ENCODE measurements around the gene DTWD2.

Gene DTWD2

GRCh38 chr5:118984602-118985001 is 3.7 kb downstream of the DTWD2 start:
- Histone ChIP-seq H3F3A (ENCODE audit: low read depth) (no peaks in the 10 kb centered on the region), H4K20me1 (ENCODE audit: insufficient read depth, low read length, poor library complexity, severe bottlenecking) (no peaks in the 10 kb centered on the region), H3K4me3 (ENCODE audit: low read length, poor library complexity, severe bottlenecking) (no peak overlapping the region), H3K4me2 (ENCODE audit: low read depth, low read length, poor library complexity, severe bottlenecking) (no peak overlapping the region), H3K9me2 (replicated peaks; ENCODE audit: low read depth, low read length) (no peaks in the 10 kb centered on the region), H3K27me3 (ENCODE audit: insufficient read depth, low read length, poor library complexity, severe bottlenecking) (no peaks in the 10 kb centered on the region), H2AFZ (ENCODE audit: low read length) (no peak overlapping the region), H3K79me2 (ENCODE audit: insufficient read depth, low read length) (peaks cover 4% of the 10 kb centered on the region; the same call in 1 of the 2 replicates), H3K9me3 (ENCODE audit: insufficient read depth, low read depth, low read length) (no peaks in the 10 kb centered on the region), H3K4me1 (ENCODE audit: insufficient read depth, low read length, poor library complexity, severe bottlenecking) (peaks cover 21% of the 10 kb centered on the region), H3K9ac (ENCODE audit: low read depth, low read length, poor library complexity, severe bottlenecking) (no peak overlapping the region), H3K36me3 (ENCODE audit: insufficient read depth, low read length) (no peaks in the 10 kb centered on the region)
- TF ChIP-seq EZH2phosphoT487 (IDR thresholded peaks at IDR 0.05; ENCODE audit: borderline replicate concordance) = no peak
- TF ChIP-seq CTCF (conservative IDR thresholded peaks at IDR 0.05; ENCODE audit: low read length) = no peak

DNA sequence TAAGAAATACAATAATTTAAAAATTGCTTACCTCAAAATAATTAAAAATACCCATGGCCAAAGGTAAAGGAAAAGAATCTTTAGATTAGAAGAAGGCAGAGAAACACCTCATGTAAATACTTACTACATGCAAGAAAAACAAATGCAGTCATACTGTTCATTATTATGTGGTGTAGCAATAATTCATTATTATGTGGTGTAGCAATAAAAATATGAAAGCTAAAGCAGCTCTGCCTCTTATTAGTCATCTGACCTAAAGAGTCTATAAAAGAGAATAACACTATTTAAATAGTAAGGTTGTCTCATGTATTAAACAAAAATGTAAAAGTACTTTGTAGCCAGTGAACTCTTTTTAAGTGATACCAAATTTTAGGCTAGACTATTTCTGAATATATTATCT is 6.6 kb downstream of the DTWD2 start:
- Histone ChIP-seq H3K9ac (ENCODE audit: low read depth, low read length, poor library complexity, severe bottlenecking) (no peak overlapping the region), H3K4me2 (ENCODE audit: low read depth, low read length, poor library complexity, severe bottlenecking) (no peak overlapping the region), H2AFZ (ENCODE audit: low read length) (no peak overlapping the region), H3K36me3 (ENCODE audit: insufficient read depth, low read length) (no peaks in the 10 kb centered on the region), H4K20me1 (ENCODE audit: insufficient read depth, low read length, poor library complexity, severe bottlenecking) (no peaks in the 10 kb centered on the region), H3K9me3 (ENCODE audit: insufficient read depth, low read depth, low read length) (no peaks in the 10 kb centered on the region), H3K4me1 (ENCODE audit: insufficient read depth, low read length, poor library complexity, severe bottlenecking) (peaks cover 9% of the 10 kb centered on the region), H3F3A (ENCODE audit: low read depth) (no peaks in the 10 kb centered on the region), H3K79me2 (ENCODE audit: insufficient read depth, low read length) (no peaks in the 10 kb centered on the region), H3K4me3 (ENCODE audit: low read length, poor library complexity, severe bottlenecking) (no peak overlapping the region), H3K27me3 (ENCODE audit: insufficient read depth, low read length, poor library complexity, severe bottlenecking) (no peaks in the 10 kb centered on the region), H3K9me2 (replicated peaks; ENCODE audit: low read depth, low read length) (no peaks in the 10 kb centered on the region)
- TF ChIP-seq EZH2phosphoT487 (IDR thresholded peaks at IDR 0.05; ENCODE audit: borderline replicate concordance) (no peak), CTCF (conservative IDR thresholded peaks at IDR 0.05; ENCODE audit: low read length) (no peak)

DNA sequence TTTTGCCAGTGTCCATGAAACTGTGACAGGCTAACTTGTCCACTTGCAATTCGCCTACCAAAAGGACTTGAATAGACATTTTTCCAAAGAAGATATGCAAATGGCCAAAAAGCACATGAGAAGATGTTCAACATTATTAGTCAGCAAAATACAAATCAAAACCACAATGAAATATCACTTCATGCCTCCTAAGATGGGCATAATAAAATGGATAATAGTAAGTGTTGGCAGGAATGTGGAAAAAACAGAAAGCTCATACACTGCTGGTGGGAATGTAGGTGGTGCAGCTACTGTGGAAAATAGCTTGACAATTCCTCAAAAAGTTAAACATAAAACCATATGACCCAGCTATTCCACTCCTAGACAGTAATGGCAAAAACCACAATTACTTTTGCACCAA is 7.9 kb downstream of the DTWD2 start:
- H3K9ac ChIP-seq (ENCODE audit: low read depth, low read length, poor library complexity, severe bottlenecking) = no peak overlapping the region
- TF ChIP-seq EZH2phosphoT487 (IDR thresholded peaks at IDR 0.05; ENCODE audit: borderline replicate concordance) (no peak), CTCF (conservative IDR thresholded peaks at IDR 0.05; ENCODE audit: low read length) (no peak)

More for the DNA sequence above, 7.9 kb downstream of the DTWD2 start:
- Histone ChIP-seq H3K4me3 (ENCODE audit: low read length, poor library complexity, severe bottlenecking) (no peak overlapping the region), H3F3A (ENCODE audit: low read depth) (no peaks in the 10 kb centered on the region), H3K27me3 (ENCODE audit: insufficient read depth, low read length, poor library complexity, severe bottlenecking) (no peaks in the 10 kb centered on the region), H3K4me1 (ENCODE audit: insufficient read depth, low read length, poor library complexity, severe bottlenecking) (peaks cover 9% of the 10 kb centered on the region), H4K20me1 (ENCODE audit: insufficient read depth, low read length, poor library complexity, severe bottlenecking) (no peaks in the 10 kb centered on the region), H3K36me3 (ENCODE audit: insufficient read depth, low read length) (no peaks in the 10 kb centered on the region), H3K4me2 (ENCODE audit: low read depth, low read length, poor library complexity, severe bottlenecking) (no peak overlapping the region), H3K9me2 (replicated peaks; ENCODE audit: low read depth, low read length) (no peaks in the 10 kb centered on the region), H3K79me2 (ENCODE audit: insufficient read depth, low read length) (no peaks in the 10 kb centered on the region), H2AFZ (ENCODE audit: low read length) (no peak overlapping the region), H3K9me3 (ENCODE audit: insufficient read depth, low read depth, low read length) (no peaks in the 10 kb centered on the region)
